Activated CD4-positive, alpha-beta T cell treated with anti-CD3 and anti-CD28 coated beads for 36 hours (primary cell): Measurements from ENCODE around the gene AEN. TPM values are rescaled to one million over a fixed set of nuclear protein-coding genes. Genes with fewer than 3 reads are reported as not detected.

Experiments used
- ATAC-seq: fragments of 200-7000 bp; cut with Tn5 transposase; one replicate; pipeline ENCODE4 v1.10.0; 2021; ENCODE audit warnings: mild to moderate bottlenecking, moderate library complexity
- CTCF ChIA-PET: fragments of 350-600 bp; sonication (Branson Sonifier 250); formaldehyde crosslinking; loops from one replicate; lab custom pipeline; 2021; ENCODE audit warnings: antibody characterized with exemption; lab: Charles Lee
- POLR2A ChIA-PET: fragments of 350-600 bp; sonication (Branson Sonifier 250); formaldehyde crosslinking; loops from one replicate; lab custom pipeline; 2021; ENCODE audit warnings: antibody characterized with exemption, inconsistent platforms; lab: Charles Lee
- DNase-seq: peaks from one replicate; pipeline ENCODE4 v3.0.0-alpha.2; 2020
- H3K27ac Mint-ChIP-seq: one replicate; pipeline ENCODE4 v1.8.0; 2021; ENCODE audit warnings: mixed read lengths
- H3K27me3 Mint-ChIP-seq: one replicate; pipeline ENCODE4 v1.8.0; 2021; ENCODE audit warnings: mixed read lengths
- H3K36me3 Mint-ChIP-seq: one replicate; pipeline ENCODE4 v1.8.0; 2021; ENCODE audit warnings: low read depth, mixed read lengths
- H3K4me1 Mint-ChIP-seq: one replicate; pipeline ENCODE4 v1.8.0; 2021; ENCODE audit warnings: mixed read lengths
- H3K4me3 Mint-ChIP-seq: one replicate; pipeline ENCODE4 v1.8.0; 2021; ENCODE audit warnings: mild to moderate bottlenecking, moderate library complexity, mixed read lengths
- H3K9me3 Mint-ChIP-seq: one replicate; pipeline ENCODE4 v1.8.0; 2021; ENCODE audit warnings: low read depth, mixed read lengths
- intact Hi-C, 2 experiments: fragments of 100-400 bp; cut with DNase I in 1 of 2; cut with micrococcal nuclease in 1 of 2; formaldehyde crosslinking; loops; one replicate each; pipeline versions ENCODE4 v1.14.2 to v1.15.1; 2022 to 2024; cut with DNase I, micrococcal nuclease
- total RNA-seq, 2 experiments: library from RNA; stranded (reverse); gene quantifications; one replicate each; pipeline ENCODE4 v1.2.3, GENCODE V29; 2021

The AEN gene
- total RNA-seq, 2 experiments from 2014 or later: 42.8 to 52.9 TPM

DNA sequence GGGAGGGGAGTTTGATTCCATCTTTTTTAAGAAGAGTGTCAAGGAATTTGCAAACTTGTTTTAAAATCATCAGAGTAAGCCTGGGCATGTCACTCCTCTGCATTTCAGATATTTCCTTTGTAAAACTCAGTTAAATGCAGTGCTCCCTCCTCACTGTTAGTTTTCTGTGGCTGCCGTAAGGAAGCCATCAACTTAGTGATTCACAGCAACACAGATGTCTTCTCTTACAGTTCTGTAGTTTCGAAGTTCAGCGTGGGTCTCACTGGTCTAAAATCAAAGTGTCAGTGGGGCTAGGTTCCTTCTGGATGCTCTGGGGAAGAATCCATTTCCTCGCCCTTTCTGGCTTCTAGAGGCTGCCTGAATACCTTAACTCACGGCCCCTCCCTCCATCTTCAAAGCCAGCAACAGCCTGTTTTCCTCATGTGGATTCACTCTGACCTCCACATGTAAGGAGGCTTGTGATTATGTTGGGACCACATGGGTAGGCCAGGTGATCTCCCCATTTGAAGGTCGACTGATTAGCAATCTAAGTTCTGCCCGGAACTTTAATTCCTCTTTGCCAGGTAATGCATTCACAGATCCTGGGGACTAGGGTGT, 30.1 kb downstream of the AEN start:
- H3K27me3 Mint-ChIP-seq: no peaks in the 10 kb centered on the region
- no peaks in the 10 kb centered on the region for H3K9me3 Mint-ChIP-seq
- H3K27ac Mint-ChIP-seq: peak overlapping the region; percentile 70
- ATAC-seq (no peak), DNase-seq (peak; percentile 4)
- intact Hi-C loops: no loop called here
- H3K4me3 Mint-ChIP-seq: no peak overlapping the region
- ChIA-PET POLR2A (no interaction called here), CTCF (no interaction called here)
- H3K4me1 Mint-ChIP-seq: peaks cover 75% of the 10 kb centered on the region
- peaks cover 34% of the 10 kb centered on the region for H3K36me3 Mint-ChIP-seq

DNA sequence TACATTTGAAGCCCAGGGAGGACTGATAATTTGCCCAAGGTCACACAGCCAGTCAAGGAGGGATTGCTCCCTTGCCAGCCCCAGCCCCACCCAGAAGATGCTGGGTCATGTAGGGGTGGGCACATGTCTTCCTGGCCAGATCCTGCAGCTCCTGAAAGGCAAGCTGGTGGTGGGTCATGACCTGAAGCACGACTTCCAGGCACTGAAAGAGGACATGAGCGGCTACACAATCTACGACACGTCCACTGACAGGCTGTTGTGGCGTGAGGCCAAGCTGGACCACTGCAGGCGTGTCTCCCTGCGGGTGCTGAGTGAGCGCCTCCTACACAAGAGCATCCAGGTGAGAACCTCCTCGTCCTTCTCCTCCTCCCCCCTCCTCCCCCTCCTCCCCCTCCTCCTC, 30.8 kb downstream of the AEN start:
- POLR2A ChIA-PET: no interaction called here
- intact Hi-C loops: no loop called here
- H3K27ac Mint-ChIP-seq: peak overlapping the region; percentile 70

GRCh38 chr15:88652456-88653199, 31.5 kb downstream of the AEN start:
- no peak overlapping the region for H3K4me3 Mint-ChIP-seq
- intact Hi-C loops: no loop called here
- ATAC-seq (no peak), DNase-seq (peak; percentile 9)
- peak overlapping the region; percentile 67 for H3K27ac Mint-ChIP-seq
- H3K27me3 Mint-ChIP-seq: no peaks in the 10 kb centered on the region
- CTCF ChIA-PET: interaction anchor here (0.6 to 0.7 kb wide), 3 partner anchors 14 to 47 kb away, joined by 3 to 8 read pairs (median 4); partner anchors contain the start of gene ISG20
- POLR2A ChIA-PET: interaction anchor here (1.5 kb wide), 1 partner anchor 28 kb away, joined by 3 read pairs; no protein-coding TSS in a partner anchor
- H3K4me1 Mint-ChIP-seq: peaks cover 79% of the 10 kb centered on the region
- H3K9me3 Mint-ChIP-seq: no peaks in the 10 kb centered on the region
- peaks cover 33% of the 10 kb centered on the region for H3K36me3 Mint-ChIP-seq

More for the DNA sequence above, 30.8 kb downstream of the AEN start:
- H3K4me1 Mint-ChIP-seq: peaks cover 78% of the 10 kb centered on the region
- DNase-seq: peak; percentile 6
- no peaks in the 10 kb centered on the region for H3K9me3 Mint-ChIP-seq
- H3K27me3 Mint-ChIP-seq: no peaks in the 10 kb centered on the region
- CTCF ChIA-PET: no interaction called here
- H3K4me3 Mint-ChIP-seq: no peak overlapping the region
- H3K36me3 Mint-ChIP-seq: peaks cover 34% of the 10 kb centered on the region
- no peak for ATAC-seq

DNA sequence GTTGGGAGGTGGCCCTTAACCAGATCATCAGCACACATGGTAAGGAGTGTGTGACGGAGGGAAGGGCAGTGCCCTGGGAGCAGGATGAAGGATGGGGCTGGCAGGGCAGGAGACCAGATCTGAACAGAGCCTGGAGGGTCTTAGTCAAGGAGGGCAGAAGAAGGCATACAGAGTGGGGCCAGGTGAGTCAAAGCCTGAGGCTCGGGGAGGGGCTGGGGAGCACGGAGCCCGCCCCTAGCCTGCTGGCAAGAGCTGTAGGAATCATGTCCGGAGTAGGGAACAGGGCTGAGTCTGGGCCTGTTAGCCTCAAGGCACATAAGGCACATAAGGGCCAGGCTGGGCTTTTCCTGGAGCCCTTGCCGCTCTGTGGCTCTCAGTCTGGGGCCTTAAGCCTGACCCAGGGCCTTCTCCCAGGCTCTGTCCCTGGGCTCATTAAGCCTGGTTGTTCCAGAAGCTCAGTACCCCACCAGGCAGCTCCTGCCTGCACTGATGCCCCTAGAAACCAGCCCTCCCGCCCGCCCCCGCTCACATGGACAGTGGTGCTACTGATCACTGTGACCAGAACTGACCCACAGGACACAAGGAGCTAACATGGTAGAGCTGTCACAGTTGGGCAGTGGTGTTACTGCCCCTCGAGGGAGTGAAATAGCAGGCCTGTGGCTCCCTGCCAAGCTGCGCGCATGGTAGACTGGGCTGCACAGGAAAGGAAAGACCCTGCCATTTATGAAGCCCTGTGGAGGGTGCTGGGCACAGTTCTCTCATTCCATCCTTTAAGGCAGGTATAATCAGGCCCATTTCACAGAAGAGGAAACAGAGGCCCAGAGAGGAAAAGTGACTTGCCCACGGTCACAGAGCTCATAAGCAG, 32.3 kb downstream of the AEN start:
- CTCF ChIA-PET: interaction anchor here (0.6 to 0.7 kb wide), 4 partner anchors 15 to 46 kb away, joined by 3 to 8 read pairs (median 4); partner anchors contain the start of gene ISG20
- Mint-ChIP-seq H3K27ac (peak overlapping the region; percentile 67), H3K36me3 (peaks cover 31% of the 10 kb centered on the region), H3K4me3 (no peak overlapping the region), H3K9me3 (no peaks in the 10 kb centered on the region), H3K27me3 (no peaks in the 10 kb centered on the region), H3K4me1 (peaks cover 79% of the 10 kb centered on the region)
- peak; percentile 4 for DNase-seq
- ATAC-seq: no peak
- intact Hi-C loops: no loop called here
- POLR2A ChIA-PET: interaction anchor here (1.5 kb wide), 1 partner anchor 29 kb away, joined by 3 read pairs; no protein-coding TSS in a partner anchor

- Mint-ChIP-seq H3K4me1 (peaks cover 79% of the 10 kb centered on the region), H3K27ac (peak overlapping the region; percentile 35), H3K27me3 (no peaks in the 10 kb centered on the region), H3K36me3 (peaks cover 22% of the 10 kb centered on the region), H3K9me3 (no peaks in the 10 kb centered on the region), H3K4me3 (no peak overlapping the region)
- no peak for DNase-seq
- intact Hi-C loops: no loop called here
- ChIA-PET POLR2A (no interaction called here), CTCF (interaction anchor here (0.6 kb wide), 1 partner anchor 552 kb away, joined by 4 read pairs; no protein-coding TSS in a partner anchor)
- ATAC-seq: no peak
These were observed 33.4 kb downstream of the AEN start for GRCh38 chr15:88654430-88655102.

- ChIA-PET CTCF (interaction anchor here (0.6 kb wide), 1 partner anchor 551 kb away, joined by 4 read pairs; no protein-coding TSS in a partner anchor), POLR2A (no interaction called here)
- ATAC-seq: no peak
- no peak for DNase-seq
- no peak overlapping the region for H3K4me3 Mint-ChIP-seq
- intact Hi-C loops: no loop called here
- H3K4me1 Mint-ChIP-seq: peaks cover 78% of the 10 kb centered on the region
- H3K36me3 Mint-ChIP-seq: peaks cover 19% of the 10 kb centered on the region
- H3K27ac Mint-ChIP-seq: peak overlapping the region; percentile 1
- no peaks in the 10 kb centered on the region for H3K9me3 Mint-ChIP-seq
- no peaks in the 10 kb centered on the region for H3K27me3 Mint-ChIP-seq
These were observed 34.0 kb downstream of the AEN start for GRCh38 chr15:88655103-88655553.

DNA sequence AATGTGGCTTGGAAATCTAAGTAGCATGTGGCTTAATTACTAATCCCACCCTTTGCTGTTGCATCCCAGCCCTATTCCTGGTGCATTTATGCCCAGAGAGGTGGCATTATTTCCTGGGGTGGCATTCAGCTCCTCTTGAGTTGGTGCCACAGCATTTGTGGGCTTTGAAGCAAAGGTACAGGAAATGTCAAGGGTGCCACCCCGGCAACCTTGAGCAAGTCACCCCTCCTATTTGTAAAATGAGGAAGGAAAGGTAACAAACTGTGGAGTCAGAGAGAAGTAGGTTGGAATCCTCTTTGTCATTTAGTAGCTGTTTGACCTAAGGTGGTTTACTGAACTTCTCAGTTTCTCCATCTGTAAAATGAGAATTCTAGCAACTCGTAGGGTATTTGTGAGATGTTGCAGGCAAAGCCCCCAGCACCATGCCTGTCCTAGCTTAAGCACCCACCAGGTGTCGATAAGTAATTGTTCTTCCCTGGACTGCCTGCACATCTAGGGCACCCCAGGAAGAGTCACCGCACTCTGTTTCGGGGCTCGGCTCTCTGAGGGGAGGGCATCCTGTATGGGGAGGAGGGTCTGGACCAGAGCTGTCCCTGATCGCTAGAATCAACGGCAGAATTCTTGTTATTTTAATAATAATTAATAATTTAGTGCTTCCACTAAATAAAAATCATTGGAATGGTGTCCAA, 34.8 kb downstream of the AEN start:
- no peak for ATAC-seq
- intact Hi-C loops: no loop called here

DNA sequence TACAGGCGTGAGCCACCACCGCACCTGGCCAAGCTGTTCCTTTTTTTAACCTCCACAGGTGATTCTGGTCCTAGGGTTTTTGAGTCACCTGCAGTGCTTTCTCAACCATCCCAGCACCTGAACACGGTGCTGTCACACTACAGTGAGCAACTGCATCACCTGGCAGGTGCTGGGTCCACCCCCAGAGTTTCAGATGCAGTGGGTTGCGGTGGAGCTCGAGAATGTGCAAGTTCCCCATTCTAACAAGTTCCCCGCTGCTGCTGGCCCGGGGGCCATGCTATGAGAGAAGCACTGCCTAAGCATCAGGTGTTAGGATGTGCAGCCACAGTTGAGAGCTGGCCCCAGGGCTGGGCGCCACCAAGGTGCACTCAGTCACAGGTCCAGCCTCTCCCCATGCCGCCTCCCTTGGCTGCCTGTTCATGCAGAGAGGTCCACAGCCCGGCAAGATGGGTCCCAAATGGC, 35.7 kb downstream of the AEN start:
- no peak overlapping the region for H3K4me3 Mint-ChIP-seq
- no peaks in the 10 kb centered on the region for H3K27me3 Mint-ChIP-seq
- no peak overlapping the region for H3K27ac Mint-ChIP-seq
- DNase-seq (no peak), ATAC-seq (peak; percentile 21)
- H3K9me3 Mint-ChIP-seq: no peaks in the 10 kb centered on the region
- intact Hi-C loops: no loop called here
- peaks cover 9% of the 10 kb centered on the region for H3K36me3 Mint-ChIP-seq
- POLR2A ChIA-PET: interaction anchor here (0.6 to 0.8 kb wide), 2 partner anchors 33 to 36 kb away, joined by 4 read pairs; partner anchors contain the start of gene AEN
- CTCF ChIA-PET: interaction anchor here (0.7 to 1.3 kb wide), 7 partner anchors 18 to 222 kb away, joined by 3 to 5 read pairs (median 3); partner anchors contain the start of genes AEN and ISG20
- H3K4me1 Mint-ChIP-seq: peaks cover 75% of the 10 kb centered on the region

More for the DNA sequence above, 34.8 kb downstream of the AEN start:
- Mint-ChIP-seq H3K27me3 (no peaks in the 10 kb centered on the region), H3K36me3 (peaks cover 16% of the 10 kb centered on the region), H3K4me1 (peaks cover 80% of the 10 kb centered on the region), H3K9me3 (no peaks in the 10 kb centered on the region), H3K27ac (no peak overlapping the region), H3K4me3 (no peak overlapping the region)
- POLR2A ChIA-PET: interaction anchor here (0.8 kb wide), 1 partner anchor 32 kb away, joined by 4 read pairs; no protein-coding TSS in a partner anchor
- no peak for DNase-seq
- CTCF ChIA-PET: interaction anchor here (0.7 to 1.3 kb wide), 7 partner anchors 17 to 249 kb away, joined by 3 to 5 read pairs (median 3); partner anchors contain the start of genes AEN and ISG20

DNA sequence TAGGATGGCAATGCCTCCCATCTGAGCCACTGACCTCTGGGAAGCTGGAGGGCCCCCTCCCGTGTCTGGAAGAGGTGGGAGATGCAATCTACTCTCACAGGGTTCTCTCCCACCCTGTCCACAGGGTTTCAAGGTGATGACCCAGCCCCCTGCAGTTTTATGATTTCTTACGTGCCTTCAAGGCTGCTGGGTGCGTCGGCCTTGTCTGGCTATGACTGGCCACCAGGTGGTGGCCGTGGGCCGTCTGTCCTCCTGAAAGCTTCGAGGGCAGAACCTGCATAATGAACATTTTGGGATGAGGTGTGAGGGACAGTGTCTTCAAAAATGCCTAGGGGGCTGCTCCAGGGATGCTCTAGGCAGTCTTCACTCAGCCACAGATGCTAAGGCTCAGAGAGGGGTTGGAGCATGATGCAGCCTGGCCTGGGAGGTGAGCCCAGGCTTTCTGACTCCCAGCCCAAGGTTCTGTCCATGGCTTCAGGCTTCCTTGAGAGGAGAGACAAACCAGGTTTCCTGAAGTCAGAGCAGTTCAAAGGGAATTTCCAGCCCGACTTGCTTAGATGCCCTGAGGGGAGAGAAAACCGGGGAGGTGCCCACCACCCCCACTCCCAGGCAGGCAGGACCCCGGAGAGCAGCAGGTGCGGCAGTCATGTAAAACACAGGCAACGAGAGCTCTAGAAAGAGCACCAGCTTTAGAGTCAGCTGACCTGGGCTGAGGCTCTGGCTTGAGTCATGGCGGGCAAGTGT, 36.4 kb downstream of the AEN start:
- H3K36me3 Mint-ChIP-seq: peaks cover 7% of the 10 kb centered on the region
- ATAC-seq: peak; percentile 33
- no peaks in the 10 kb centered on the region for H3K27me3 Mint-ChIP-seq
- H3K9me3 Mint-ChIP-seq: no peaks in the 10 kb centered on the region
- intact Hi-C loops: no loop called here
- no peak overlapping the region for H3K4me3 Mint-ChIP-seq
- peaks cover 71% of the 10 kb centered on the region for H3K4me1 Mint-ChIP-seq
- peak overlapping the region; percentile 66 for H3K27ac Mint-ChIP-seq
- ChIA-PET POLR2A (interaction anchor here (0.6 kb wide), 1 partner anchor 36 kb away, joined by 4 read pairs; the partner anchor contains the start of gene AEN), CTCF (interaction anchor here (0.7 to 1.2 kb wide), 2 partner anchors 24 to 34 kb away, joined by 3 to 4 read pairs; no protein-coding TSS in a partner anchor)
- peak; percentile 53 for DNase-seq
